ENCODE results near the gene ALDH1A3. TPM values are rescaled to one million over a fixed set of nuclear protein-coding genes. Genes with fewer than 3 reads are reported as not detected.

Gene ALDH1A3
- total and polyA plus RNA-seq, 2 of the 4 experiments (the other 2 are of a cell fraction), result 3.1 to 5.0 TPM

DNA sequence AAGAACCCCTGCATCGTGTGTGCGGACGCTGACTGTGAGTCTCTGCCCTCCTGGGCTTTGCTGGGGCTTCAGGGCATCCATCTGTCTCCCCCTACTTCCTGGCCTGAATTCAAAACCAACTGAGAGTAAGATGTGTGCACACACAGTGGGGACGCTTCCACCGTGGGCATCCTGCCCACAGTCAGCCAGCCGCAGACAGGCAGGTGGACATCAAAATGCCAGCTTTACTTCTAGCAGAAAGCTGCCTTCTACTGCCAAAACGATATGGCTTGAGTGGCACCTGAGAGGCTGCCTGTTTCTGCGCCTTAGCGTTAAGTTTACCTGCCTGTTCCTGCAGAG, 18.5 kb downstream of the ALDH1A3 start:
- no peak overlapping the region for H2BK120ac ChIP-seq (ENCODE audit: low read depth, low read length)
- H3K4ac ChIP-seq (ENCODE audit: low read depth, low read length), result no peak overlapping the region
- H2AK9ac ChIP-seq (replicated peaks; ENCODE audit: low read depth, low read length, poor library complexity), result no peak overlapping the region
- no peak overlapping the region for H2AFZ ChIP-seq (replicated peaks; ENCODE audit: low read length, poor library complexity)
- no peak overlapping the region for H3K9ac ChIP-seq (ENCODE audit: low read depth, low read length)
- no peak overlapping the region for H2BK5ac ChIP-seq (ENCODE audit: low read depth, low read length, poor library complexity, severe bottlenecking)
- no peaks in the 10 kb centered on the region for H3K9me3 ChIP-seq (ENCODE audit: control insufficient read depth, insufficient read depth, low read length)
- WGBS, 2 experiments (ENCODE audit: extremely low coverage in 2 of 2, insufficient read length in 1 of 2), result 88% methylated on average over 3 of the region's 9 CpGs; no CpG with 5 or more reads in 1 of the 2 experiments
- no peak overlapping the region for H4K5ac ChIP-seq (ENCODE audit: low read depth, low read length)
- ChIA-PET POLR2A (ENCODE audit: unreplicated experiment) (no interaction called here), CTCF (no interaction called here)
- H4K91ac ChIP-seq (ENCODE audit: insufficient read depth, low read depth, low read length), result no peak overlapping the region
- in situ Hi-C loops (cut with MboI; ENCODE audit: low sequenced_read_pairs) (no loop called here), dilution Hi-C loops (cut with HindIII; ENCODE audit: low sequenced_read_pairs, unreplicated experiment) (no loop called here), intact Hi-C loops (cut with micrococcal nuclease) (no loop called here)
- H3K14ac ChIP-seq (replicated peaks; ENCODE audit: low read depth, low read length), result no peak overlapping the region
- no peak overlapping the region for H3K4me3 ChIP-seq (ENCODE audit: insufficient read depth, low read depth, low read length)
- ATAC-seq (ENCODE audit: low read depth) (no peak), DNase-seq (no peak)
- H3K36me3 ChIP-seq (ENCODE audit: control insufficient read depth, insufficient read depth, low read length), result no peaks in the 10 kb centered on the region
- no peak overlapping the region for H2AK5ac ChIP-seq (ENCODE audit: low read depth, low read length)
- H3K18ac ChIP-seq (ENCODE audit: low read depth, low read length), result no peak overlapping the region
- no peak overlapping the region for H3K23ac ChIP-seq (ENCODE audit: low read depth, low read length)
- H3K56ac ChIP-seq (ENCODE audit: extremely low read depth, insufficient read depth, low read length), result no peak overlapping the region
- H3K79me1 ChIP-seq (ENCODE audit: low read depth in 1 of 2, low read length in 2 of 2), result no peaks in the 10 kb centered on the region
- peaks cover 7% of the 10 kb centered on the region for H3K9me1 ChIP-seq (ENCODE audit: insufficient read depth, low read length)
- TF ChIP-seq MAFK (IDR thresholded peaks at IDR 0.05; ENCODE audit: low read depth, low read length), result no peak
- TF ChIP-seq FOS (IDR thresholded peaks at IDR 0.05; ENCODE audit: low read depth, low read length), result no peak
- TF ChIP-seq CEBPB (IDR thresholded peaks at IDR 0.05; ENCODE audit: low read depth, low read length), result no peak
- no peak for TF ChIP-seq CHD1 (IDR thresholded peaks at IDR 0.05; ENCODE audit: low read depth, low read length)
- no peak for TF ChIP-seq RAD21 (IDR thresholded peaks at IDR 0.05; ENCODE audit: low read length)
- no peak for TF ChIP-seq MXI1 (IDR thresholded peaks at IDR 0.05; ENCODE audit: borderline replicate concordance, low read depth, low read length)
- no peak for TF ChIP-seq NFE2L2 (IDR thresholded peaks at IDR 0.05; ENCODE audit: low read depth, low read length)
- TF ChIP-seq, protein P1, sequence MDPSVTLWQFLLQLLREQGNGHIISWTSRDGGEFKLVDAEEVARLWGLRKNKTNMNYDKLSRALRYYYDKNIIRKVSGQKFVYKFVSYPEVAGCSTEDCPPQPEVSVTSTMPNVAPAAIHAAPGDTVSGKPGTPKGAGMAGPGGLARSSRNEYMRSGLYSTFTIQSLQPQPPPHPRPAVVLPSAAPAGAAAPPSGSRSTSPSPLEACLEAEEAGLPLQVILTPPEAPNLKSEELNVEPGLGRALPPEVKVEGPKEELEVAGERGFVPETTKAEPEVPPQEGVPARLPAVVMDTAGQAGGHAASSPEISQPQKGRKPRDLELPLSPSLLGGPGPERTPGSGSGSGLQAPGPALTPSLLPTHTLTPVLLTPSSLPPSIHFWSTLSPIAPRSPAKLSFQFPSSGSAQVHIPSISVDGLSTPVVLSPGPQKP (IDR thresholded peaks at IDR 0.05; ENCODE audit: borderline replicate concordance, low read depth, low read length), result no peak
- no peak for TF ChIP-seq POLR2A (IDR thresholded peaks at IDR 0.05; ENCODE audit: low read depth, low read length)
- no peak overlapping the region for H3K4me2 ChIP-seq (ENCODE audit: low read depth, low read length)
- no peak overlapping the region for H4K8ac ChIP-seq (ENCODE audit: low read depth in 2 of 2, low read length in 2 of 2)
- H3K4me1 ChIP-seq (ENCODE audit: control insufficient read depth, insufficient read depth, low read length), result peaks cover 5% of the 10 kb centered on the region
- no peak overlapping the region for H2BK15ac ChIP-seq (ENCODE audit: low read depth, low read length)
- H2BK20ac ChIP-seq (ENCODE audit: low read depth, low read length), result no peak overlapping the region
- no peaks in the 10 kb centered on the region for H3K27me3 ChIP-seq (ENCODE audit: control insufficient read depth, insufficient read depth, low read length)
- H4K20me1 ChIP-seq (ENCODE audit: insufficient read depth, low read length), result no peaks in the 10 kb centered on the region
- no peak overlapping the region for H3K27ac ChIP-seq (ENCODE audit: insufficient read depth, low read length)
- BruUV-seq (replicated peaks), result no TSS peak

Data from IMR-90 (cell line).